HG03095 (cell line): ENCODE results near the gene HEG1.

Experiments used
- ATAC-seq: cut with Tn5 transposase; IDR thresholded peaks from one replicate; pipeline ENCODE4 v1.9.1; 2021; ENCODE audit warnings: moderate library complexity; ENCODE audit not compliant: unreplicated experiment

The HEG1 gene

GRCh38 chr3:124923833-124924232 lies 132.0 kb downstream of the HEG1 start:
- ATAC-seq = no peak

GRCh38 chr3:124920718-124921117 lies 135.1 kb downstream of the HEG1 start:
- ATAC-seq = no peak

DNA sequence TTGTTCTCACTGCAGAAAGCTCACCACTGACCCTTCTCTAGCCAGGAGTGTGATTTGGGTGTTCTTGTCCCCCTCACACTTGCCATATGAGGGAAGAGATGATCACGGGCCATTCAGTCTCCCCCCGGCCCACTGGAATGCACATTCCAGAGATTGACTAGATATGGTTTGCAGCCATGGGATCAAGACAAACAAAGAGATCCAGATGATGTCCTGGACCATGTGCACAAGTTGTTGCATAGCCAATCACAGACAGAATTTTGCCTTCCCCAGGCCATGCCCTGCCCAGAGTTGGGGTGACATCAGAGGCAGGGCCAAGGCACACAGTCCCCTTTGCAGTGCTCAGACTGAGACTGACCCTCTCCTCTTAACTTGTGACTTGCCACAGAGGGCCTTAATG lies 136.0 kb downstream of the HEG1 start:
- ATAC-seq = no peak

DNA sequence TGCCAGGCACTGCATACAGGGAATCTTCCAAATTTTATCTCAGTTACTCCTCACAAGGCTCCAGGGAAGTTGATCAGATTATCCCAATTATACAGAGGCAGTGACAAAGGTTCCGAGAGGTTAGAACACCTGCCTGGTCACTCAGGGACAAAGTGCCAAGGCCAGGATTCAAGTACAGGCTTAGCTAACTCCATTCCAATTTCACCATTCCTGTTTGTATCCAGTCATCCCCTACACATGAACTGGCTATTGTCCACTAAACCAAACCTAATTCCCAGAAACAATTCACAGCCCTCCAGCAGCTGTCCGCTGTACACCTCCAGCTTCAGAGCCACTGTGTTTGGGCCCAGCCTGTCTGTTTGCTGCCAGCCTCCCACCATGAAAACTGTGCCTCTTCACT lies 137.3 kb downstream of the HEG1 start:
- no peak for ATAC-seq

DNA sequence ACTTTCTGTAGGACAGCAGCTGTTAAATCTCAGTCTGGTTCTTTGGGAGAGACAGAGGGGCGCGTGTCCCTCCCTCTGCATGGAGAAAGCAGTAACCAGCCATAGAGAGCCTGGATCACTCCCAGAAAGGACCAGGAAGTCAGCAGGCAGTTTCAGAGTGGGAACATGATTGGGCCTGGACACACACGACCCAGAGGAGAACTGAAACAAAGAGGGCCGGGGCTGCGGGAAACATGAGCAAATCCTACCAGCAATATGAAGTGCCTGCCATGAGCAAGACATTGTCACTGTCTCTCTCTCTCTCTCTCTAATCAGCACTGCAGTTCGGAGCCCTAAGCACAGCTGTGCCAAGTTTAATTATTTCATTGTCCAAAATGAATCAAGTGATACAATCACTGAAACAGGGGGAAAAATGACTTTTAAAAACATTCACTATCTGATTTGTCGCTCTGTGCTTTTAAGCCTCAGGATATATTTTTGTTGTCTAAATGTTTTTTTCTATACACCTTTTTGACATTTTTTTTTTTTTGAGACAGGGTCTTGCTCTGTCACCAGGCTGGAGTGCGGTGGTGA lies 138.9 kb downstream of the HEG1 start:
- no peak for ATAC-seq
